H1 (cell line): ENCODE measurements around the gene FLT1. TPM values are rescaled to one million over a fixed set of nuclear protein-coding genes. Genes with fewer than 3 reads are reported as not detected.
A peak's percentile ranks its signal among the peaks of the same experiment; 100 is the strongest.

ENCODE experiments used
- CTCF ChIA-PET: fragments of 300-600 bp; sonication (Branson Sonifier 250); formaldehyde crosslinking; loops from one replicate; lab custom pipeline; 2021; ENCODE audit not compliant: partially characterized antibody; lab: Charles Lee
- POLR2A ChIA-PET: fragments of 300-600 bp; sonication (Branson Sonifier 250); formaldehyde crosslinking; loops from one replicate; lab custom pipeline; 2021; ENCODE audit warnings: inconsistent platforms; ENCODE audit not compliant: partially characterized antibody; lab: Charles Lee
- DNase-seq, 2 experiments: peaks; one replicate each; pipeline versions ENCODE4 v3.0.0 to v3.0.0-alpha.2; 2010 to 2022; ENCODE audit warnings: low spot score in 2 of 2, low read depth in 1 of 2, mixed read lengths in 1 of 2
- FAIRE-seq: peaks from 2 replicates; lab custom pipeline; 2011; peaks lifted over from hg19 to GRCh38; lab: Jason Lieb, UNC
- H2AFZ ChIP-seq: 2 replicates; pipeline ENCODE4 v1.8.1; 2012; ENCODE audit warnings: low read length, inconsistent platforms
- H2AK5ac ChIP-seq: 2 replicates; pipeline ENCODE4 v1.6.1; 2013; ENCODE audit warnings: low read depth, low read length
- H2BK120ac ChIP-seq: replicated peaks from 2 replicates; pipeline ENCODE3; 2013; ENCODE audit warnings: low read depth, low read length, inconsistent platforms
- H2BK12ac ChIP-seq: 2 replicates; pipeline ENCODE4 v1.6.1; 2013; ENCODE audit warnings: low read depth, low read length
- H2BK15ac ChIP-seq: 2 replicates; pipeline ENCODE4 v1.6.1; 2013; ENCODE audit warnings: low read length
- H2BK20ac ChIP-seq: 2 replicates; pipeline ENCODE4 v1.6.1; 2013; ENCODE audit warnings: low read length
- H2BK5ac ChIP-seq: 2 replicates; pipeline ENCODE4 v1.6.1; 2013; ENCODE audit warnings: low read depth, low read length
- H3K14ac ChIP-seq: 2 replicates; pipeline ENCODE4 v1.6.1; 2013; ENCODE audit warnings: inconsistent platforms; ENCODE audit not compliant: insufficient read length
- H3K18ac ChIP-seq: 2 replicates; pipeline ENCODE4 v1.6.1; 2013; ENCODE audit warnings: low read length; ENCODE audit errors: extremely low read depth
- H3K23ac ChIP-seq: 2 replicates; pipeline ENCODE4 v1.6.1; 2013; ENCODE audit warnings: inconsistent platforms; ENCODE audit not compliant: insufficient read length
- H3K23me2 ChIP-seq: 2 replicates; pipeline ENCODE4 v1.6.1; 2013; ENCODE audit warnings: low read depth, low read length
- H3K27ac ChIP-seq: 2 replicates; pipeline ENCODE4 v1.6.1; 2011; ENCODE audit warnings: low read depth, low read length, inconsistent platforms
- H3K27me3 ChIP-seq, 4 experiments: replicated peaks in 1 of 4; 1 replicate in 1 of 4; 2 replicates in 3 of 4; pipeline versions ENCODE4 v1.6.1 to v1.8.1; 2011 to 2013; ENCODE audit warnings: low read length in 3 of 4, mild to moderate bottlenecking in 3 of 4, inconsistent platforms in 2 of 4, mixed read lengths in 2 of 4, moderate library complexity in 1 of 4; ENCODE audit not compliant: control insufficient read depth in 3 of 4, insufficient read depth in 3 of 4; ENCODE audit errors: extremely low read depth in 1 of 4
- H3K36me3 ChIP-seq, 4 experiments: 2 replicates each; pipeline versions ENCODE4 v1.6.1 to v1.8.1; 2011 to 2013; ENCODE audit warnings: mild to moderate bottlenecking in 4 of 4, low read length in 3 of 4, moderate library complexity in 2 of 4, control low read depth in 1 of 4, inconsistent platforms in 1 of 4; ENCODE audit not compliant: insufficient read depth in 4 of 4, control insufficient read depth in 2 of 4
- H3K4ac ChIP-seq: replicated peaks from 2 replicates; pipeline ENCODE3; 2013; ENCODE audit warnings: low read length, low read depth, mixed read lengths, inconsistent platforms; ENCODE audit not compliant: insufficient read length
- H3K4me1 ChIP-seq, 4 experiments: replicated peaks in 1 of 4; 1 replicate in 1 of 4; 2 replicates in 3 of 4; pipeline versions ENCODE4 v1.6.1 to v1.8.1; 2011 to 2013; ENCODE audit warnings: low read length in 3 of 4, inconsistent platforms in 2 of 4, mixed read lengths in 1 of 4; ENCODE audit not compliant: insufficient read depth in 4 of 4, control insufficient read depth in 3 of 4
- H3K4me2 ChIP-seq, 2 experiments: 2 replicates each; pipeline versions ENCODE4 v1.6.1 to v1.8.1; 2011 to 2013; ENCODE audit warnings: low read depth in 2 of 2, low read length in 2 of 2, control low read depth in 1 of 2, inconsistent platforms in 1 of 2, mild to moderate bottlenecking in 1 of 2; ENCODE audit not compliant: insufficient read depth in 1 of 2
- H3K4me3 ChIP-seq, 4 experiments: fragments of 200-600, 300-600 bp in 1 of 4; sonication (generic), shearing (Covaris generic), sonication (Bioruptor Twin) in 1 of 4; 2 replicates each; pipeline versions ENCODE4 v1.5.1 to v1.8.1; 2011 to 2016; ENCODE audit warnings: low read length in 4 of 4, low read depth in 3 of 4, control low read depth in 2 of 4, inconsistent platforms in 2 of 4, mild to moderate bottlenecking in 2 of 4, mixed read lengths in 1 of 4, moderate library complexity in 1 of 4; ENCODE audit not compliant: insufficient read depth in 2 of 4; ENCODE audit errors: extremely low read depth in 1 of 4
- H3K56ac ChIP-seq: replicated peaks from 2 replicates; pipeline ENCODE3; 2013; ENCODE audit warnings: low read depth, mild to moderate bottlenecking, mixed read lengths, low read length, inconsistent platforms; ENCODE audit not compliant: insufficient read length
- H3K79me1 ChIP-seq: 2 replicates; pipeline ENCODE4 v1.6.1; 2013; ENCODE audit warnings: low read depth, low read length, control low read depth
- H3K79me2 ChIP-seq, 2 experiments: 2 replicates each; pipeline versions ENCODE4 v1.6.1 to v1.8.1; 2012 to 2013; ENCODE audit warnings: low read length in 2 of 2, mild to moderate bottlenecking in 2 of 2, inconsistent platforms in 1 of 2; ENCODE audit not compliant: insufficient read depth in 2 of 2, control insufficient read depth in 1 of 2
- H3K9ac ChIP-seq, 4 experiments: replicated peaks in 1 of 4; 1 replicate in 1 of 4; 2 replicates in 3 of 4; pipeline versions ENCODE4 v1.6.1 to v1.8.1; 2011 to 2013; ENCODE audit warnings: low read depth in 3 of 4, low read length in 3 of 4, control low read depth in 2 of 4, mild to moderate bottlenecking in 2 of 4, moderate library complexity in 2 of 4, inconsistent platforms in 1 of 4; ENCODE audit errors: extremely low read depth in 1 of 4
- H3K9me3 ChIP-seq, 2 experiments: 2 replicates each; pipeline versions ENCODE4 v1.6.1 to v1.8.1; 2012 to 2013; ENCODE audit warnings: mild to moderate bottlenecking in 2 of 2, moderate library complexity in 2 of 2, control low read depth in 1 of 2, inconsistent platforms in 1 of 2, low read depth in 1 of 2, low read length in 1 of 2, mixed read lengths in 1 of 2; ENCODE audit not compliant: insufficient read depth in 2 of 2
- H4K20me1 ChIP-seq, 2 experiments: replicated peaks in 1 of 2; 2 replicates each; pipeline versions ENCODE3 to v1.8.1; 2011 to 2013; ENCODE audit warnings: inconsistent platforms in 2 of 2, low read length in 2 of 2, mild to moderate bottlenecking in 1 of 2; ENCODE audit not compliant: insufficient read depth in 2 of 2, control insufficient read depth in 1 of 2
- H4K5ac ChIP-seq: 2 replicates; pipeline ENCODE4 v1.6.1; 2013; ENCODE audit warnings: low read length, low read depth, mixed read lengths, inconsistent platforms; ENCODE audit not compliant: insufficient read length
- H4K8ac ChIP-seq: 2 replicates; pipeline ENCODE4 v1.8.0; 2013; ENCODE audit warnings: mild to moderate bottlenecking, moderate library complexity, low read length, inconsistent platforms; ENCODE audit not compliant: insufficient read depth; ENCODE audit errors: extremely low read depth
- H4K91ac ChIP-seq: replicated peaks from 2 replicates; pipeline ENCODE3; 2013; ENCODE audit warnings: low read length, mixed read lengths, inconsistent platforms; ENCODE audit not compliant: insufficient read length
- CHD2 ChIP-seq: IDR thresholded peaks from 2 replicates; pipeline ENCODE4 v1.6.1; 2012; ENCODE audit warnings: low read length, improper control_type of control experiment
- KDM1A ChIP-seq: fragments of 200-600, 300-600 bp; sonication (generic); IDR thresholded peaks from 2 replicates; pipeline ENCODE4 v1.7.1; 2016; ENCODE audit warnings: mild to moderate bottlenecking, low read length, borderline replicate concordance
- WGBS, 2 experiments: shearing (Covaris generic) in 1 of 2; methylation state at CpG; one replicate each; pipeline versions ENCODE4 v1.1.6 to v1.1.7; 2013 to 2015; ENCODE audit warnings: low lambda C conversion rate in 2 of 2, mixed read lengths in 2 of 2, inconsistent platforms in 1 of 2, low coverage in 1 of 2, missing lambda C conversion rate in 1 of 2; ENCODE audit not compliant: insufficient replicate concordance in 2 of 2, insufficient coverage in 1 of 2, insufficient read length in 1 of 2; ENCODE audit errors: extremely low coverage in 1 of 2, missing lambda C conversion rate in 1 of 2; 5-methylcytosine and 5-hydroxymethylcytosine counted together
- polyA plus RNA-seq, 7 experiments: library from polyadenylated mRNA; depleted of rRNA in 3 of 7; stranded (reverse) in 5 of 7; unstranded in 2 of 7; fragments of >200 nt in 5 of 7; fragments of 200-250 nt in 2 of 7; gene quantifications; 1 replicate in 5 of 7; 2 replicates in 1 of 7; 4 replicates in 1 of 7; pipeline versions ENCODE4 v1.2.1 to v1.2.3, GENCODE V29; 2011 to 2013; ENCODE audit warnings: missing spikeins in 2 of 7, mixed read lengths in 2 of 7
- total RNA-seq: library from RNA; stranded (reverse); fragmentation: NEBNext Ultra II Directional; extraction: Animal tissue kit (Norgen Biotek cat#: 25700); gene quantifications from 2 replicates; pipeline ENCODE4 v1.2.1, GENCODE V29; 2021

FLT1 gene
- total and polyA plus RNA-seq, 2 of the 8 experiments (the other 6 are each of a cell fraction or from before 2014, with no cell fraction given), result 19.7 to 90.2 TPM

DNA sequence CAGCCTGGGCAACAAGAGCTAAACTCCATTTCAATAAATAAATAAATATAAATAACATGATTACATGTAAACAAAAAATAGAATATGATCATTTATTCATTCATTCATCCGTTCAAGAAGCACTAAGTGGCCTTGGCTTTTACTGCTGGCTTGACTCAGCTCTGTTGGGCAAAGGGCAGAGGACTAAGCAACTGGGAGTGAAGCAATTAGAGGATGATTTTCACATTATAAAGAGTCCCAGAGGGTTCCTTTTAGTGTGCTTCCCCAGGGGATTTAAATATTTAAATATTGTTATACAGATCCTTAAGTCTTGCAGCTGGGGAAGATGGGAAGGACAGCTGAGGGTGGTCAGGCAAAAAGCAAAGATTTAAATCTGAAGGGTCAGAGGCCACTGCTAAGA lies 34.9 kb upstream of the FLT1 start:
- H3K56ac ChIP-seq, result no peak overlapping the region
- whole genome bisulfite sequencing, 2 experiments, result 17% methylated on average over 1 of the region's 1 CpG; no CpG with 5 or more reads in 1 of the 2 experiments
- no peak overlapping the region for H2BK20ac ChIP-seq
- H2BK5ac ChIP-seq, result no peak overlapping the region
- H2AK5ac ChIP-seq, result no peak overlapping the region
- H3K36me3 ChIP-seq, result no peaks in the 10 kb centered on the region
- no peak overlapping the region for H3K27ac ChIP-seq
- DNase-seq (no peak), FAIRE-seq (no peak)
- H3K23ac ChIP-seq, result no peak overlapping the region
- H2BK15ac ChIP-seq, result no peak overlapping the region
- no peak overlapping the region; the same call in 1 of the 2 replicates for H3K18ac ChIP-seq
- H3K4ac ChIP-seq, result no peak overlapping the region
- peaks cover 15% of the 10 kb centered on the region for H3K23me2 ChIP-seq
- H4K8ac ChIP-seq, result no peak overlapping the region
- ChIA-PET POLR2A (interaction anchor here (0.6 to 1.5 kb wide), 3 partner anchors 10 to 33 kb away, joined by 3 to 5 read pairs (median 3); no protein-coding TSS in a partner anchor), CTCF (interaction anchor here (0.7 to 0.9 kb wide), 3 partner anchors 34 to 162 kb away, joined by 3 to 4 read pairs (median 3); no protein-coding TSS in a partner anchor)
- peak overlapping the region; percentile 47 to 100; a peak in 3 of 4 replicates for H3K4me2 ChIP-seq
- H3K79me2 ChIP-seq, result no peaks in the 10 kb centered on the region; a peak in 1 of 4 replicates
- no peak overlapping the region for H2BK12ac ChIP-seq
- no peak overlapping the region for H2BK120ac ChIP-seq
- H3K4me3 ChIP-seq, result no peak overlapping the region
- H4K5ac ChIP-seq, result no peak overlapping the region
- TF ChIP-seq CHD2, result no peak
- TF ChIP-seq KDM1A, result no peak
- H4K91ac ChIP-seq, result no peak overlapping the region
- H3K14ac ChIP-seq, result no peak overlapping the region
- no peak overlapping the region for H3K9ac ChIP-seq
- H3K27me3 ChIP-seq, result peaks cover 0 to 10% (median 8%) of the 10 kb centered on the region in 4 experiments; a peak in 5 of 7 replicates
- no peaks in the 10 kb centered on the region for H3K79me1 ChIP-seq
- peaks cover 0 to 3% of the 10 kb centered on the region in 2 experiments for H4K20me1 ChIP-seq
- H3K4me1 ChIP-seq, result peaks cover 8 to 18% (median 15%) of the 10 kb centered on the region in 4 experiments
- H2AFZ ChIP-seq, result no peak overlapping the region
- no peaks in the 10 kb centered on the region for H3K9me3 ChIP-seq
